Activated T-cell treated with anti-CD3 and anti-CD28 coated beads for 1 hour (primary cell): ENCODE measurements around the gene NAP1L2.
"Not testable (repeated sequence)": the region's sequence is repeated elsewhere in the genome, so short reads cannot be mapped to it uniquely, and the experiment has no call there.

Experiments used
- DNase-seq: peaks from one replicate; pipeline ENCODE4 v3.0.0-alpha.2; 2020; ENCODE audit warnings: low read depth

Gene NAP1L2, protein sequence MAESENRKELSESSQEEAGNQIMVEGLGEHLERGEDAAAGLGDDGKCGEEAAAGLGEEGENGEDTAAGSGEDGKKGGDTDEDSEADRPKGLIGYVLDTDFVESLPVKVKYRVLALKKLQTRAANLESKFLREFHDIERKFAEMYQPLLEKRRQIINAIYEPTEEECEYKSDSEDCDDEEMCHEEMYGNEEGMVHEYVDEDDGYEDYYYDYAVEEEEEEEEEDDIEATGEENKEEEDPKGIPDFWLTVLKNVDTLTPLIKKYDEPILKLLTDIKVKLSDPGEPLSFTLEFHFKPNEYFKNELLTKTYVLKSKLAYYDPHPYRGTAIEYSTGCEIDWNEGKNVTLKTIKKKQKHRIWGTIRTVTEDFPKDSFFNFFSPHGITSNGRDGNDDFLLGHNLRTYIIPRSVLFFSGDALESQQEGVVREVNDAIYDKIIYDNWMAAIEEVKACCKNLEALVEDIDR

DNA sequence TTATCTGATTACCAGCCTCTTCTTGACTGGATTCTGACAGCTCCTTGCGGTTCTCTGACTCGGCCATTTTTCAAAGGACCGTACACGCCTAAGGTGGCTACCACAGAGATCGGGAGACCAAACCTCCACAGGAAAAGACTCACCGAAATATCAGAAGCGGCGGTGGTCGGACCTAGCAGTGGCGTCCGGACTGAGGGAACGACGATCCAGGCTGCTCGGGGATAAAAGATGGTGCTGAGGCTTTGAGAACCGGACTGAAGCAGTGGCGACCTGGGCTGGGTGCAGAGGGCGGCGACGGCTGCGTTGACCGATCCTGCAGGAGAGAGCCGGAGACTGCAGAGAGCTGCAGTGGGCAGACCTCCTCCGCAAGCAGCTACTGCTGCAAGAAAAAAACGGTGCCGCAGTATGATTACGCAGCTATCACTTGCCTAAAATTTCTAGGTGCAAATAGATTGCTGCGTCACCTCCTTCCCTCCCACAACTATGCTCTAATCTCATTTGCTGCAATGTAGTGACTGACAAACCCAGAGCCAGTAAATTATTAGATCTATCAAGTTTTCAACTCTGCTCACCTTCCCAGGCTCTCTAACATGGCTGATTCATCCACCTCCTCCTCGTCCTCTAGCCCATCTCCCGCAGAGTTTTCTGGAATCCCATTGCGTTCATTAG lies at the start of gene NAP1L2:
NAP1L2 (minus strand) TSS at position 426 of the 669 bp plus-strand sequence; CDS start at position 67, 359 bp downstream.
- DNase-seq = no peak

DNA sequence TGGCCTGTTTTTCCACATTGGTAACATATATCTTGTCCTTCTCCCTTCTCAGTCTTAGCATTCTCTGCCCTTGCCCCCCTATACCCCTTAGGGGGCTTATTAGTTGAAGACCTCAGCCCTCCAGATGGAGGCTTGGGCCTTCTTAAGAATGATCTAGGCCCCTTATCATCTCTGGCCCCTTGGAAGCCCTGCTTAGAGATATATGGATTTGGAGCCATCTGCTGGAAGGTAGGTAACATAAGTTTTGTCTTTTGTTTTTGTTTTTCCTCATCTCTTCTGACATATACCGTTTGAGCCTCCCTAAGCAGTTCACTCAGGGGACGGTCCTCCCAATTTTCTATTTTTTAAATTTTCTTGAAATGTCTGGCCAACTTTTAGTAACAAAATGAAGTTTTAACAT lies 48.3 kb upstream of the NAP1L2 start:
- no peak for DNase-seq

DNA sequence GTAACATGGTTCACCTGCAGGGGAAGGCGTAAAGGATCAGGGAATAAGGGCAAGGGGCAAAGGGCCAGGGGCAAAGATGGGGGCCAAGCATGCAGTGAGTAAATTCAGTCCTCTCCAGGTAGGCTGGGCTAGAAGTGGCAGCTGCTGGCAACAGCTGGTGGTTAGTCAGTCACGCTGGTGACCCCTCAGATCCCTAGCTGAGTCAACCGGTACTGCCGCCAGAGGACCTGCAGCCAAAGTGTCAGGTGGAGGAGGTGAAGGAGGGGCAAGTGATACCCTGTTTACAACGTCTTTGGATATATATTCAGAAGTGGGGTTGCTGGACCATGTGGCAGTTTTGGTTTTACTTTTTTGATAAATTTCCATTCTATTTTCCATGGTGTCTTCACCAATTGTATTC lies 24.6 kb upstream of the NAP1L2 start:
- DNase-seq = no peak

DNA sequence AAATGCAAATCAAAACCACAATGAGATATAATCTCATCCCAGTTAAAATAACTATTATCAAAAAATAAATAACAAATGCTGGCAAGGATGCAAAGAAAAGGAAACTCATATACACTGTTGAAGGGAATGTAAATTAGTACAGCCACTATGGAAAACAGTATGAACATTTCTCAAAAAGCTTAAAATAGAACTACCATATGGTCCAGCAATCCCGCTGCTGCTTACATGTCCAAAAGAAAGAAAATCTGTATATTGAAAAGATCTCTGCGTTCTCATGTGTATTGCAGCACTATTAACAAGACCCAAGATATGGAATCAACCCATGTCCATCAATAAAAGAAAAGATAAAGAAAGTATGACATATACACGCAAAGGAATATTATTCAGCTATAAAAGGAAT lies 3.0 kb upstream of the NAP1L2 start:
- no peak for DNase-seq

DNA sequence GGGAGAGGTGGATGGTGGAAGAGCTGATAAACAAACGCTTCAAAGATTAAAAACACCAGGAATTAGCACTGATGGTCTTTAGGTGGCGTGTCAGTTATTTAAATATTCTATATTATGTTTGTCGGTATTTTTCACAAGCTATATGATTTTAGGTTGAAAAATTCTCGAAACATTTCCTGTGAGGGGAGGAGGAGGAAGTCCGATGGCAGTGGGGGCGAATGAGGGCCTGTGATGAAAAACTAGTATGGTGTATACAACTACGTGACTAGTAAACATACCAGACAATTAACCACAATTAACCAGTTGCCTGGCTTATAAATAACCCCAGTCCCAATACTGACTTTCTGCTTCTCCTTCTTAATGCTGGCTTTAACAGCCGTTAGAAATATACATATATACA lies 595 bp upstream of the NAP1L2 start:
- DNase-seq = no peak

DNA sequence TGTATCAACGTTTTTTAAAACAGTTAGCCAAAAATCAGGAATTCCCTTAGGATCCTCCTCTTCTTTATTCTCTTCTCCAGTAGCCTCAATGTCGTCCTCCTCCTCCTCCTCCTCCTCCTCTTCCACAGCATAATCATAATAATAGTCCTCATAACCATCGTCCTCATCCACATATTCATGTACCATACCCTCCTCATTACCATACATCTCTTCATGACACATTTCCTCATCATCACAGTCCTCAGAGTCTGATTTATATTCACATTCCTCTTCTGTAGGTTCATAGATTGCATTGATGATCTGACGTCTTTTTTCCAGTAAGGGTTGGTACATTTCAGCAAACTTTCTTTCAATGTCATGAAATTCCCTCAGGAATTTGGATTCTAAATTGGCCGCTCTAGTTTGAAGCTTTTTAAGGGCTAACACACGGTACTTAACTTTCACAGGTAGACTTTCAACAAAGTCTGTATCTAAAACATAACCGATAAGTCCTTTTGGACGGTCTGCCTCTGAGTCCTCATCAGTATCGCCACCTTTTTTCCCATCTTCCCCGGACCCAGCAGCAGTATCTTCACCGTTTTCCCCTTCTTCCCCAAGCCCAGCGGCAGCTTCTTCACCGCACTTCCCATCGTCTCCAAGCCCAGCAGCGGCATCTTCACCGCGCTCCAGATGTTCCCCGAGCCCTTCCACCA lies 771 bp downstream of the NAP1L2 start:
- no peak for DNase-seq

DNA sequence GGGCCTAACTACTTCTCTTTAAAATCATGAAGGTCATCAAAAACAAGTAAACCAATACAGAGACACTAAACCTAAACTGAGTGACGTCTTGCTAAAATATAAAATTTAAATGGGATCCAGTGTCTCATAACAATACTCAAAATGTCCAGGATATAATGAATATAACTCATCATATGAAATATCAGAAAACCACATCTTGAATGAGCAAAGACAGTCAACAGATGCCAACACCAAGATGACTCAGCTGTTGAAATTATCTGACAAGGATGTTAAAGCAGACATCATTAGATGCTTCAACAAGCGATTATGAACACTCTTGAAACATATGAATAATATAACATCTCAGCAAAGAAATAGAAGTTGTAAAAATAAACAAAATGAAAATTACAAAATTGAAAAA lies 8.3 kb downstream of the NAP1L2 start:
- DNase-seq = no peak

DNA sequence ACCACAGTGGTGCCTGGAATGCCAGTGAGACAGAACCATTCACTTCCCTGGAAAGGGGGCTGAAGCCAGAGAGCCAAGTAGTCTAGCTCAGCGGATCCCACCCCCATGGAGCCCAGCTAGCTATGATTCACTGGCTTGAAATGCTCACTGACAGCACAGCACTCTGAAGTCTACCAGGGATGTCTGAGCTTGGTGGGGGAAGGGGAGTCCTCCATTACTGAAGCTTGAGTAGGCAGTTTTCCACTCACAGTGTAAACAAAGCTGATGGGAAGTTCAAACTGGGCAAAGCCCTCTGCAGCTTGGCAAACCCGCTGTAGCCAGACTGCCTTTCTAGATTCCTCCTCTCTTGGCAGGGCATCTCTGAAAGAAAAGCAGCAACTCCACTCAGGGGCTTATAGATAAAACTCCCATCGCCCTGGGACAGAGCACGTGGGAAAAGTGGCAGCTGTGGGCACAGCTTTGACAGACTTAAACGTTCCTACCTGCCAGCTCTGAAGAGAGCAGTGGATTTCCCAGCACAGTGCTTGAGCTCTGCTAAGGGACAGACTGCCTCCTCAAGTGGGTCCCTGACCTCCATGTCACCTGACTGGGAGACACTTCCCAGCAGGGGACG lies 32.0 kb downstream of the NAP1L2 start:
- DNase-seq = no peak

DNA sequence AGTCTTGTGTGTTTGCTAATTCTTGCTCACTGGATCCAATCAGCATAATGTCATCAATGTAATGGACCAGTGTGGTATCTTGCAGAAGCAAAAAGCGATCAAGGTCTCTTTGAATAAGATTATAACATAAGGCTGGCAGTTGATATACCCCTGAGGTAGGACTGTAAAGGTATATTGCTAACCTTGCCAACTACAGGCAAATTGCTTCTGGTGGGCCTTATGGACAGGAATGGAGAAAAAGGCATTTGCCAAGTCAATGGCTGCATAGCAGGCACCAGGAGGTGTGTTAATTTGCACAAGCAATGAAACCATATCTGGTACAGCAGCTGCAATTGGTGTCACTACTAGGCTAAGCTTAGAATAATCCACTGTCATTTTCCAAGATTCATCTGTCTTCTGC lies 45.7 kb downstream of the NAP1L2 start:
- DNase-seq = not testable (repeated sequence)
